A549 treated with AZD2906 at 1 μM for 4 hours (cell line): ENCODE data around the gene NRG2. TPM values are rescaled to one million over a fixed set of nuclear protein-coding genes. Genes with fewer than 3 reads are reported as not detected.

Experiments
- total RNA-seq: library from RNA; stranded (reverse); fragments of 200-300 nt; extraction: Qiagen RNA extraction; gene quantifications from 5 replicates; pipeline ENCODE4 v1.2.3, GENCODE V29; 2022

Gene NRG2
- 1.8 to 2.5 TPM (median 2.1 TPM) in 5 replicates for total RNA-seq

GRCh38 chr5:140042643-140043507 lies at the start of gene NRG2:
TSS of gene NRG2 (minus strand) at chr5:140043299.

Other genes with a start within 250 kb of the NRG2 start
- gene PSD2, start 247.5 kb downstream of the NRG2 start, total RNA-seq: 0.01 to 0.02 TPM (median 0.02 TPM) in 3 of 5 replicates, not detected in the others
- gene PURA, start 70.8 kb upstream of the NRG2 start, total RNA-seq: 4.8 to 6.5 TPM (median 5.3 TPM) in 5 replicates
- gene IGIP, start 82.6 kb upstream of the NRG2 start, total RNA-seq: 0.72 to 1.0 TPM (median 0.89 TPM) in 5 replicates
- 160 to 243 TPM (median 182 TPM) in 5 replicates for gene CYSTM1, start 131.9 kb upstream of the NRG2 start, total RNA-seq